DMS 273 (cell line): ENCODE data around the gene LCN9.

Source experiments
- DNase-seq: peaks from one replicate; lab custom pipeline; 2025; ENCODE audit not compliant: unreplicated experiment; lab: John Stamatoyannopoulos, UW

The LCN9 gene

GRCh38 chr9:135662758-135663450, at the start of gene LCN9:
LCN9 (plus strand) TSS chr9:135663309; CDS start chr9:135663322, 13 bp downstream.
- peak; percentile 21 for DNase-seq

GRCh38 chr9:135613946-135614805, 48.9 kb upstream of the LCN9 start:
- DNase-seq, result no peak

GRCh38 chr9:135614821-135615665, 48.1 kb upstream of the LCN9 start:
- DNase-seq, result no peak

GRCh38 chr9:135615666-135616618, 47.2 kb upstream of the LCN9 start:
- DNase-seq, result no peak

GRCh38 chr9:135616619-135617537, 46.2 kb upstream of the LCN9 start:
- no peak for DNase-seq

- no peak for DNase-seq
Observed at GRCh38 chr9:135617538-135617900, 45.6 kb upstream of the LCN9 start.

GRCh38 chr9:135617991-135618411, 45.1 kb upstream of the LCN9 start:
- no peak for DNase-seq

- no peak for DNase-seq
Observed at GRCh38 chr9:135618866-135619598, 44.1 kb upstream of the LCN9 start.

GRCh38 chr9:135619599-135619886, 43.6 kb upstream of the LCN9 start:
- DNase-seq, result no peak

GRCh38 chr9:135620558-135620957, 42.6 kb upstream of the LCN9 start:
- DNase-seq, result no peak

- no peak for DNase-seq
Observed at GRCh38 chr9:135622415-135623020, 40.6 kb upstream of the LCN9 start.

GRCh38 chr9:135624282-135624681, 38.8 kb upstream of the LCN9 start:
- no peak for DNase-seq

GRCh38 chr9:135632841-135633240, 30.3 kb upstream of the LCN9 start:
- no peak for DNase-seq

GRCh38 chr9:135636930-135637530, 26.1 kb upstream of the LCN9 start:
- peak; percentile 34 for DNase-seq

- DNase-seq, result no peak
Observed at GRCh38 chr9:135639196-135639595, 23.9 kb upstream of the LCN9 start, which contains the start of gene GLT6D1. GLT6D1 (minus strand) TSS chr9:135639540; CDS start chr9:135639187, 353 bp downstream.

- DNase-seq, result no peak
Observed at GRCh38 chr9:135641047-135641446, 22.1 kb upstream of the LCN9 start.

- DNase-seq, result no peak
Observed at GRCh38 chr9:135641745-135642144, 21.4 kb upstream of the LCN9 start.
